ENCODE results near the gene PON3. TPM values are rescaled to one million over a fixed set of nuclear protein-coding genes. Genes with fewer than 3 reads are reported as not detected.
A peak's percentile ranks its signal among the peaks of the same experiment; 100 is the strongest.

Gene PON3
- total RNA-seq, 1 experiment from 2014 or later, result not detected

- no peak for DNase-seq
These were observed 31.0 kb upstream of the PON3 start for GRCh38 chr7:95427166-95427565.

More at GRCh38 chr7:95427166-95427565, 31.0 kb upstream of the PON3 start:
- Mint-ChIP-seq H3K27ac (peak overlapping the region in 1 of 3 experiments; percentile 2; a peak in 2 of 7 replicates), H3K4me3 (no peak overlapping the region), H3K27me3 (ENCODE audit: low read depth) (no peaks in the 10 kb centered on the region), H3K9me3 (no peaks in the 10 kb centered on the region), H3K36me3 (ENCODE audit: insufficient read depth in 1 of 3, low read depth in 3 of 3) (peaks cover 14 to 16% (median 15%) of the 10 kb centered on the region in 3 experiments), H3K4me1 (peaks cover 22 to 26% of the 10 kb centered on the region in 2 experiments)
- Histone ChIP-seq H2BK15ac (ENCODE audit: low read depth, low read length) (no peak overlapping the region), H3K18ac (ENCODE audit: insufficient read length, low read depth, low read length) (no peak overlapping the region), H4K20me1 (ENCODE audit: control insufficient read depth, insufficient read depth, insufficient read length) (no peaks in the 10 kb centered on the region), H3K4me2 (ENCODE audit: insufficient read depth, insufficient read length, low read length) (no peak overlapping the region), H4K5ac (ENCODE audit: insufficient read length, low read depth, low read length) (no peak overlapping the region), H2AK5ac (ENCODE audit: insufficient read length, low read length) (no peak overlapping the region), H3K27ac (ENCODE audit: insufficient read length, low read depth, low read length) (no peak overlapping the region), H3K23me2 (ENCODE audit: insufficient read length, low read depth, low read length, poor library complexity, severe bottlenecking) (no peaks in the 10 kb centered on the region), H3K9ac (ENCODE audit: extremely low read depth, insufficient read length, low read length) (no peak overlapping the region), H4K8ac (replicated peaks; ENCODE audit: insufficient read length, low read depth, low read length) (no peak overlapping the region), H3K79me1 (ENCODE audit: insufficient read depth, low read depth, low read length, poor library complexity, severe bottlenecking) (no peaks in the 10 kb centered on the region), H4K91ac (ENCODE audit: insufficient read length, low read depth, low read length) (no peak overlapping the region), H2AFZ (ENCODE audit: low read length) (no peak overlapping the region), H2BK12ac (ENCODE audit: insufficient read length, low read depth, low read length) (no peak overlapping the region), H2BK120ac (ENCODE audit: low read depth, low read length, poor library complexity, severe bottlenecking) (no peak overlapping the region), H3K4me1 (ENCODE audit: insufficient read depth, low read length) (no peaks in the 10 kb centered on the region; the same call in 1 of the 2 replicates), H3K9me3 (ENCODE audit: control insufficient read depth, low read depth, low read length) (no peaks in the 10 kb centered on the region), H2BK5ac (ENCODE audit: insufficient read length, low read length) (no peak overlapping the region), H3K14ac (ENCODE audit: insufficient read depth, low read length) (no peak overlapping the region), H3T11ph (ENCODE audit: low read length) (no peak overlapping the region), H3K79me2 (ENCODE audit: insufficient read depth, low read length) (no peaks in the 10 kb centered on the region), H2BK20ac (ENCODE audit: low read depth, low read length, poor library complexity, severe bottlenecking) (no peak overlapping the region), H3K56ac (ENCODE audit: insufficient read length, low read depth, low read length) (no peak overlapping the region), H3K4ac (ENCODE audit: low read depth, low read length) (no peak overlapping the region), H3K27me3 (ENCODE audit: insufficient read depth, low read length) (no peaks in the 10 kb centered on the region), H3K23ac (ENCODE audit: insufficient read length, low read depth, low read length) (no peak overlapping the region)
- WGBS (ENCODE audit: extremely low coverage, insufficient read length, low lambda C conversion rate), result no CpG with 5 or more reads among the region's 7 CpGs
- TF ChIP-seq CTCF (conservative IDR thresholded peaks at IDR 0.05), result no peak; the same call in 2 of the 3 replicates
